Calu3 (cell line): ENCODE measurements around the gene CSMD2. TPM values are rescaled to one million over a fixed set of nuclear protein-coding genes. Genes with fewer than 3 reads are reported as not detected.

Experiments used
- BruUV-seq: library from RNA; stranded (reverse); fragments of 400-500 nt; replicated peaks from 2 replicates; lab custom pipeline; 2021; lab: Mats Ljungman, UMichigan
- CTCF ChIA-PET: fragments of 300-600 bp; sonication (Branson Sonifier 250); formaldehyde crosslinking; loops from one replicate; lab custom pipeline; 2022; ENCODE audit warnings: antibody characterized with exemption; lab: Charles Lee
- DNase-seq: peaks from one replicate; pipeline ENCODE4 v3.0.0; 2022
- H3K27ac Mint-ChIP-seq: one replicate; pipeline ENCODE4 v1.8.0; 2022; ENCODE audit warnings: mixed read lengths; ENCODE audit not compliant: unreplicated experiment
- H3K27me3 Mint-ChIP-seq: one replicate; pipeline ENCODE4 v1.8.0; 2022; ENCODE audit warnings: mixed read lengths; ENCODE audit not compliant: unreplicated experiment
- H3K36me3 Mint-ChIP-seq: one replicate; pipeline ENCODE4 v1.8.0; 2022; ENCODE audit warnings: mild to moderate bottlenecking, moderate library complexity, mixed read lengths; ENCODE audit not compliant: insufficient read depth, unreplicated experiment
- H3K4me1 Mint-ChIP-seq: one replicate; pipeline ENCODE4 v1.8.0; 2022; ENCODE audit warnings: mild to moderate bottlenecking, low read depth, mixed read lengths; ENCODE audit not compliant: unreplicated experiment
- H3K4me3 Mint-ChIP-seq: one replicate; pipeline ENCODE4 v1.8.0; 2022; ENCODE audit warnings: mild to moderate bottlenecking, low read depth, moderate library complexity, mixed read lengths; ENCODE audit not compliant: unreplicated experiment
- H3K9me3 Mint-ChIP-seq: one replicate; pipeline ENCODE4 v1.8.0; 2022; ENCODE audit warnings: low read depth, mixed read lengths; ENCODE audit not compliant: unreplicated experiment
- CTCF ChIP-seq: fragments of 200-600 bp; IDR thresholded peaks from one replicate; pipeline ENCODE4 v1.8.0; 2022; ENCODE audit warnings: antibody characterized with exemption; ENCODE audit not compliant: unreplicated experiment
- intact Hi-C: fragments of 100-400 bp; cut with micrococcal nuclease; formaldehyde crosslinking; loops from one replicate; pipeline ENCODE4 v1.10.0; 2022; ENCODE audit not compliant: unreplicated experiment
- total RNA-seq: library from RNA; stranded (reverse); gene quantifications from 2 replicates; pipeline ENCODE4 v1.2.3, GENCODE V29; 2022

CSMD2 gene
- total RNA-seq, 1 experiment from 2014 or later: not detected

DNA sequence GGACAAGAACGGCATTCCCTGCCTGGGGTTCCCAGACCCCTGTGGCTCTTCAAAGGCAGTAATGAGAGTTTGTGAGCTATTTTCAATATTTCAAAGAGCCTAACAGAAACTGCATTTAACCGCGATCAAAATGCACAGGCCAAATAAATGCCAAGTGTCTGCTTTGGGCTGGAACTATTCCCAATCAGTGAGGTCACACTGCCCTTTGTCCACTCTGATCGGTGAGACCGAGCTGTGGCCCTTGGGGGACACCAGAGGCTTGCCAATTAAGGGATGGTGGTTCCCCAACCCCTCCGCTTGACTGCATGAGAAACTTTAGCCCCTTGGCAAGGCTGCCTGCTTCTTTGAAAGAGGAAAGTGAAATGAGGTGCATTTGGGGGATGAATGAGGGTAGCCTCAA lies 20.3 kb downstream of the CSMD2 start:
- CTCF ChIA-PET: no interaction called here
- H3K4me3 Mint-ChIP-seq: no peak overlapping the region
- H3K27me3 Mint-ChIP-seq: peaks cover 23% of the 10 kb centered on the region
- no peak for DNase-seq
- H3K36me3 Mint-ChIP-seq: no peaks in the 10 kb centered on the region
- TF ChIP-seq CTCF: no peak
- H3K4me1 Mint-ChIP-seq: no peaks in the 10 kb centered on the region
- no peak overlapping the region for H3K27ac Mint-ChIP-seq
- BruUV-seq: no TSS peak
- H3K9me3 Mint-ChIP-seq: peaks cover 3% of the 10 kb centered on the region
- intact Hi-C loops: no loop called here

- no peak overlapping the region for H3K4me3 Mint-ChIP-seq
- no TSS peak for BruUV-seq
- peaks cover 3% of the 10 kb centered on the region for H3K9me3 Mint-ChIP-seq
- no peaks in the 10 kb centered on the region for H3K4me1 Mint-ChIP-seq
- intact Hi-C loops: no loop called here
- no peaks in the 10 kb centered on the region for H3K36me3 Mint-ChIP-seq
- H3K27ac Mint-ChIP-seq: no peak overlapping the region
- no peak for DNase-seq
- TF ChIP-seq CTCF: no peak
- CTCF ChIA-PET: no interaction called here
- peaks cover 23% of the 10 kb centered on the region for H3K27me3 Mint-ChIP-seq
These were observed 21.1 kb downstream of the CSMD2 start for GRCh38 chr1:34143975-34144374.

DNA sequence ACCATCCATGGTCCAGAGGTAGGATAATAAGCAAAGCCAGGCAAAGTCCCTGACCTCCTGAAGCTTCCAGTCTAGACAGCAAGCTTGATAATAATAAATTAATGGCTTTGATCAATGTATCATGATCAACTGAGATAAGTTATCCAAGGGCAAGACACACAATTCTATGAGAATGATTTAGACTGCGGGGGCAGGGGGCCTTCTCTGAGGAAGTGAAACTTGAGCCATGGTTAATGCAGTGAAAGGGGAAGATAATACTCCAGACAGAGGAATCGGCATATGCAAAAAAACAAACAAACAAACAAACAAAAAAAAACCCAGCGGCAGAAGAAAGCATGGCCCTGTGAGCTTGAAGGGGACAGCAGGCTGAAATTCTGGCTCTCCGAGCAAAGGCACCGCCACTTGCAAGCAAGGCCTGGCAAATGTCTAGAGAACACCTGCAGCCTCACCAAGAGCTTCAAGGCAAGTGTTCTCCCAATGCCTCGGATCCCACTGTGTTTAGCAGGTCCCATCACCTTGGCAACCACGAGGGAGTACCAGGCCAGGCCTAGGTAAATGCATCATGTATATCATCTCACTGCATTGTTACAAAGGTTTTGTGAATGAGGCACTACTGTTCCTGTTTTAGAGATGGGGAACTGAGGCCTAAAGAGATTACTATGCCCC lies 24.9 kb downstream of the CSMD2 start:
- no TSS peak for BruUV-seq
- no peak overlapping the region for H3K4me3 Mint-ChIP-seq
- no peak for TF ChIP-seq CTCF
- no peaks in the 10 kb centered on the region for H3K27me3 Mint-ChIP-seq
- no peaks in the 10 kb centered on the region for H3K36me3 Mint-ChIP-seq
- no peaks in the 10 kb centered on the region for H3K4me1 Mint-ChIP-seq
- peaks cover 2% of the 10 kb centered on the region for H3K9me3 Mint-ChIP-seq
- intact Hi-C loops: no loop called here
- DNase-seq: no peak
- H3K27ac Mint-ChIP-seq: no peak overlapping the region
- CTCF ChIA-PET: no interaction called here

DNA sequence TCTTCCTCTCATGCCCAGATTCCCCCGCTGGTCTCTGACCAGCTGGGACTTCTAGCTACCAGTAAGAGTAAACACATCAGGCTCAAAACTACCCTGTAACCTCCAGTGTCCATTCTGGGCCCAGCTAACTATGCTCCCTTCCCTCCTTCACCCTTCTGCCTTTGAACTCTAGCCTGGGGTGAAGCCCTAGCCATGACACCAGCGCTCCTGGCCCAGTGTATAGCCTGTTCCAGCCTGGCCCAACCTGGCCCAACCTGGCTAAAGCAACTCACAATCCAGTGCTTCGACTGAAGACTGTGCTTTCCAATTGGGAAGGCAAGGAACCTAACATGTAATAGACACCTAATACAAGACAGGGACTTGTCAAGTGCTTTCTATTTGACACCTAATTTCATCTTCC lies 27.6 kb downstream of the CSMD2 start:
- peaks cover 2% of the 10 kb centered on the region for H3K9me3 Mint-ChIP-seq
- H3K27me3 Mint-ChIP-seq: no peaks in the 10 kb centered on the region
- intact Hi-C loops: no loop called here
- H3K4me1 Mint-ChIP-seq: no peaks in the 10 kb centered on the region
- CTCF ChIA-PET: no interaction called here
- H3K27ac Mint-ChIP-seq: no peak overlapping the region
- no peak for TF ChIP-seq CTCF
- H3K4me3 Mint-ChIP-seq: no peak overlapping the region
- no peaks in the 10 kb centered on the region for H3K36me3 Mint-ChIP-seq
- no peak for DNase-seq
- no TSS peak for BruUV-seq
